GM19468 (cell line): Measurements from ENCODE around the gene GNG13.
"Not testable (repeated sequence)": the region's sequence is repeated elsewhere in the genome, so short reads cannot be mapped to it uniquely, and the experiment has no call there.

Source experiments
- ATAC-seq: cut with Tn5 transposase; IDR thresholded peaks from one replicate; pipeline ENCODE4 v1.9.1; 2021; ENCODE audit warnings: mild to moderate bottlenecking, moderate library complexity, moderate number of reproducible peaks; ENCODE audit not compliant: unreplicated experiment; ENCODE audit errors: extremely low read depth

GNG13 gene

GRCh38 chr16:799948-800833, at the start of gene GNG13:
Gene GNG13 (minus strand): TSS chr16:800734. CDS start chr16:799077, 1,657 bp downstream.
- ATAC-seq: no peak

- no peak for ATAC-seq
Measured at GRCh38 chr16:848510-849253, 48.1 kb upstream of the GNG13 start.

GRCh38 chr16:847681-848445, 47.3 kb upstream of the GNG13 start:
- ATAC-seq: no peak

- no peak for ATAC-seq
Measured at GRCh38 chr16:847151-847550, 46.6 kb upstream of the GNG13 start.

GRCh38 chr16:845351-845745, 44.8 kb upstream of the GNG13 start:
- ATAC-seq: no peak

- no peak for ATAC-seq
Measured at GRCh38 chr16:844638-845350, 44.3 kb upstream of the GNG13 start.

GRCh38 chr16:843771-844170, 43.2 kb upstream of the GNG13 start:
- no peak for ATAC-seq

- ATAC-seq: no peak
Measured at GRCh38 chr16:842711-843560, 42.4 kb upstream of the GNG13 start.

GRCh38 chr16:842061-842476, 41.5 kb upstream of the GNG13 start:
- no peak for ATAC-seq

- no peak for ATAC-seq
Measured at GRCh38 chr16:841455-842060, 41.0 kb upstream of the GNG13 start.

GRCh38 chr16:840561-841454, 40.3 kb upstream of the GNG13 start:
- ATAC-seq: no peak

GRCh38 chr16:839643-840408, 39.3 kb upstream of the GNG13 start:
- no peak for ATAC-seq

GRCh38 chr16:838741-839140, 38.2 kb upstream of the GNG13 start:
- no peak for ATAC-seq

GRCh38 chr16:836822-837221, 36.3 kb upstream of the GNG13 start:
- not testable (repeated sequence) for ATAC-seq

GRCh38 chr16:836221-836620, 35.7 kb upstream of the GNG13 start:
- ATAC-seq: no peak

- ATAC-seq: no peak
Measured at GRCh38 chr16:835373-835772, 34.8 kb upstream of the GNG13 start.

GRCh38 chr16:833411-833810, 32.9 kb upstream of the GNG13 start:
- ATAC-seq: no peak
